NCI-H2196 treated with DMSO at 0.1 percent for 48 hours (cell line): ENCODE results near the gene MTMR10.

Experiments
- DNase-seq: peaks from one replicate; lab custom pipeline; 2025; ENCODE audit not compliant: unreplicated experiment; lab: John Stamatoyannopoulos, UW

MTMR10 gene

GRCh38 chr15:30922480-30923311 is 68.7 kb downstream of the MTMR10 start:
- DNase-seq, result no peak

- no peak for DNase-seq
Measured at GRCh38 chr15:30921781-30922479, 69.5 kb downstream of the MTMR10 start.

GRCh38 chr15:30921106-30921505 is 70.3 kb downstream of the MTMR10 start:
- no peak for DNase-seq

GRCh38 chr15:30919877-30920550 is 71.4 kb downstream of the MTMR10 start:
- DNase-seq, result no peak

- DNase-seq, result no peak
Measured at GRCh38 chr15:30918366-30918765, 73.1 kb downstream of the MTMR10 start.

GRCh38 chr15:30917675-30918074 is 73.8 kb downstream of the MTMR10 start:
- DNase-seq, result no peak

- DNase-seq, result no peak
Measured at GRCh38 chr15:30917013-30917412, 74.4 kb downstream of the MTMR10 start.

GRCh38 chr15:30913761-30914160 is 77.7 kb downstream of the MTMR10 start:
- DNase-seq, result no peak

GRCh38 chr15:30906366-30906765 is 85.1 kb downstream of the MTMR10 start:
- DNase-seq, result no peak

- DNase-seq, result no peak
Measured at GRCh38 chr15:30905821-30906220, 85.6 kb downstream of the MTMR10 start.

GRCh38 chr15:30904812-30905211 is 86.6 kb downstream of the MTMR10 start:
- DNase-seq, result no peak

- DNase-seq, result peak; percentile 56
Measured at GRCh38 chr15:30903497-30904187, 87.8 kb downstream of the MTMR10 start, which contains the start of gene FAN1. Gene FAN1 (plus strand): TSS chr15:30903915. CDS start chr15:30904664, 749 bp downstream.

- DNase-seq, result no peak
Measured at GRCh38 chr15:30901889-30902288, 89.5 kb downstream of the MTMR10 start.

GRCh38 chr15:30896211-30896606 is 95.2 kb downstream of the MTMR10 start:
- DNase-seq, result no peak

GRCh38 chr15:30895461-30896210 is 95.8 kb downstream of the MTMR10 start:
- DNase-seq, result no peak

GRCh38 chr15:30889196-30889595 is 102.2 kb downstream of the MTMR10 start:
- DNase-seq, result no peak
